K562 (cell line): ENCODE data around the gene SKAP1. TPM values are rescaled to one million over a fixed set of nuclear protein-coding genes. Genes with fewer than 3 reads are reported as not detected.
A peak's percentile ranks its signal among the peaks of the same experiment; 100 is the strongest.

Experiments
- ATAC-seq: fragments of 200-7000 bp; cut with Tn5 transposase; 3 replicates; pipeline ENCODE4 v1.9.1; 2020; ENCODE audit warnings: moderate library complexity
- BruUV-seq: library from RNA; stranded (reverse); fragments of 400-500 nt; replicated peaks from 2 replicates; lab custom pipeline; 2021; lab: Mats Ljungman, UMichigan
- CTCF ChIA-PET: fragments of 300-600 bp; formaldehyde crosslinking; extraction: SDS; loops from one replicate; lab custom pipeline; 2021; ENCODE audit warnings: low intra/inter-chr PET ratio; lab: Yijun Ruan, JAX
- POLR2A ChIA-PET: fragments of 300-600, 350-650 bp; sonication (Branson Sonifier 250); formaldehyde crosslinking; extraction: SDS; loops from one replicate; lab custom pipeline; 2021; ENCODE audit warnings: antibody characterized with exemption, inconsistent platforms; lab: Yijun Ruan, JAX
- DNase-seq, 4 experiments: peaks; one replicate each; pipeline versions ENCODE4 v3.0.0 to v3.0.0-alpha.2; 2011 to 2018; ENCODE audit warnings: low spot score in 3 of 4, mixed read lengths in 3 of 4; ENCODE audit errors: extremely low read depth in 1 of 4
- FAIRE-seq: peaks from 2 replicates; lab custom pipeline; 2011; peaks lifted over from hg19 to GRCh38; lab: Jason Lieb, UNC
- H2AFZ ChIP-seq: 2 replicates; pipeline ENCODE4 v1.6.0; 2011; ENCODE audit warnings: low read depth, low read length, control low read depth, inconsistent platforms
- H3K27ac ChIP-seq: fragments of 200-600 bp; 3 replicates; pipeline ENCODE4 v1.8.0; 2011; ENCODE audit warnings: low read depth, mild to moderate bottlenecking, control low read depth, inconsistent platforms, low read length, moderate library complexity, mixed read lengths; ENCODE audit errors: extremely low read depth
- H3K27me3 ChIP-seq, 2 experiments: fragments of 300-600 bp in 1 of 2; 2 replicates in 1 of 2; 3 replicates in 1 of 2; pipeline versions ENCODE4 v1.6.0 to v1.8.0; 2011; ENCODE audit warnings: inconsistent platforms in 2 of 2, low read length in 2 of 2, mild to moderate bottlenecking in 1 of 2, mixed read lengths in 1 of 2, moderate library complexity in 1 of 2; ENCODE audit not compliant: control insufficient read depth in 2 of 2, insufficient read depth in 2 of 2
- H3K36me3 ChIP-seq: fragments of 300-600 bp; 3 replicates; pipeline ENCODE4 v1.8.0; 2011; ENCODE audit warnings: mild to moderate bottlenecking, low read length, inconsistent platforms; ENCODE audit not compliant: control insufficient read depth, insufficient read depth
- H3K4me1 ChIP-seq, 2 experiments: fragments of 200-600 bp in 1 of 2; replicated peaks in 1 of 2; 2 replicates in 1 of 2; 3 replicates in 1 of 2; pipeline versions ENCODE4 v1.5.1 to v1.8.0; 2011; ENCODE audit warnings: inconsistent platforms in 2 of 2, low read length in 2 of 2, mild to moderate bottlenecking in 1 of 2, mixed read lengths in 1 of 2, moderate library complexity in 1 of 2; ENCODE audit not compliant: control insufficient read depth in 2 of 2, insufficient read depth in 2 of 2
- H3K4me2 ChIP-seq: 2 replicates; pipeline ENCODE4 v1.6.1; 2011; ENCODE audit warnings: low read length, control low read depth, inconsistent platforms, mixed read lengths; ENCODE audit not compliant: insufficient read depth
- H3K4me3 ChIP-seq: fragments of 200-600 bp; sonication (generic), shearing (Covaris generic); 2 replicates; pipeline ENCODE4 v1.5.1; 2016; ENCODE audit warnings: control low read depth, inconsistent platforms
- H3K79me2 ChIP-seq: fragments of 200-600 bp; 3 replicates; pipeline ENCODE4 v1.8.0; 2011; ENCODE audit warnings: low read length, inconsistent platforms; ENCODE audit not compliant: control insufficient read depth, insufficient read depth
- H3K9ac ChIP-seq, 2 experiments: 2 replicates each; pipeline versions ENCODE4 v1.6.0 to v1.6.1; 2011; ENCODE audit warnings: low read depth in 2 of 2, low read length in 2 of 2, control low read depth in 1 of 2, inconsistent platforms in 1 of 2, mild to moderate bottlenecking in 1 of 2, mixed read lengths in 1 of 2; ENCODE audit not compliant: insufficient read depth in 1 of 2
- H3K9me1 ChIP-seq: one replicate; pipeline ENCODE4 v1.6.0; 2011; ENCODE audit warnings: inconsistent platforms, mild to moderate bottlenecking, low read length, moderate library complexity; ENCODE audit not compliant: control insufficient read depth, insufficient read depth
- H3K9me3 ChIP-seq: replicated peaks from 2 replicates; pipeline ENCODE4 v1.5.1; 2011; ENCODE audit warnings: low read depth, low read length, inconsistent platforms; ENCODE audit not compliant: control insufficient read depth, insufficient read depth
- H4K20me1 ChIP-seq: replicated peaks from 2 replicates; pipeline ENCODE4 v1.6.1; 2011; ENCODE audit warnings: low read length, inconsistent platforms, mixed read lengths; ENCODE audit not compliant: control insufficient read depth, insufficient read depth
- CBX5 ChIP-seq: IDR thresholded peaks from 2 replicates; pipeline ENCODE4 v1.6.1; 2014; ENCODE audit warnings: low read depth, borderline replicate concordance
- RBBP5 ChIP-seq: fragments of 200-600 bp; sonication (generic); IDR thresholded peaks from 2 replicates; pipeline ENCODE4 v1.6.1; 2012; ENCODE audit warnings: borderline replicate concordance, mild to moderate bottlenecking, low read length, control low read depth, inconsistent platforms; ENCODE audit not compliant: insufficient read depth, poor library complexity, severe bottlenecking
- RFX1 ChIP-seq: fragments of 450-650 bp; IDR thresholded peaks from 2 replicates; pipeline ENCODE4 v1.6.1; 2016; ENCODE audit warnings: mild to moderate bottlenecking, moderate library complexity
- ZNF551 ChIP-seq: fragments of 250-450 bp; sonication (Bioruptor Pico); IDR thresholded peaks from 2 replicates; pipeline ENCODE4 v1.5.0; 2021; ENCODE audit warnings: mild to moderate bottlenecking, moderate library complexity
- WGBS: fragments of 100-300 bp; shearing (Covaris generic); methylation state at CpG from one replicate; pipeline ENCODE4 v1.1.6; 2016; ENCODE audit warnings: low coverage, mixed read lengths; ENCODE audit not compliant: insufficient coverage; ENCODE audit errors: missing lambda C conversion rate; 5-methylcytosine and 5-hydroxymethylcytosine counted together
- in situ Hi-C: fragments of 300-500 bp; cut with MboI; formaldehyde crosslinking; loops from 4 replicates; pipeline ENCODE4 v1.15.0; 2018; ENCODE audit warnings: inconsistent platforms, mixed read lengths
- intact Hi-C: fragments of 100-400 bp; cut with micrococcal nuclease; formaldehyde crosslinking; loops from 2 replicates; pipeline ENCODE4 v1.14.2; 2022
- polyA plus RNA-seq, 8 experiments: library from polyadenylated mRNA; depleted of rRNA in 4 of 8; stranded (reverse) in 5 of 8; unstranded in 3 of 8; fragments of >200 nt; fragmentation: Nextera tagmentation in 2 of 8; fragmentation: Illumina TruSeq in 1 of 8; extraction: Ambion mirVana in 2 of 8; extraction: Trizol in 1 of 8; gene quantifications; 2 replicates each; pipeline versions ENCODE4 v1.2.1 to v1.2.3, GENCODE V29; 2011 to 2014; ENCODE audit warnings: inconsistent platforms in 1 of 8, missing spikeins in 1 of 8
- total RNA-seq, 7 experiments: library from RNA; depleted of rRNA in 6 of 7; stranded (reverse); fragments of >200 nt in 6 of 7; fragmentation: Illumina TruSeq in 2 of 7; extraction: Trizol in 2 of 7; gene quantifications; 2 replicates each; pipeline versions ENCODE4 v1.2.1 to v1.2.3, GENCODE V29; 2011 to 2021; ENCODE audit warnings: low replicate concordance in 1 of 7
- TF ChIP-seq, protein P1 (sequence below): IDR thresholded peaks from 2 replicates; pipeline ENCODE4 v1.6.1; 2011; ENCODE audit warnings: borderline replicate concordance, low read depth, mild to moderate bottlenecking, moderate library complexity, low read length; ENCODE audit not compliant: insufficient read depth, poor library complexity, severe bottlenecking

SKAP1 gene
- total and polyA plus RNA-seq, 9 of the 15 experiments (the other 6 are each of a cell fraction or from before 2014, with no cell fraction given), result 0.06 to 0.80 (median 0.10) TPM; not detected in 4

DNA sequence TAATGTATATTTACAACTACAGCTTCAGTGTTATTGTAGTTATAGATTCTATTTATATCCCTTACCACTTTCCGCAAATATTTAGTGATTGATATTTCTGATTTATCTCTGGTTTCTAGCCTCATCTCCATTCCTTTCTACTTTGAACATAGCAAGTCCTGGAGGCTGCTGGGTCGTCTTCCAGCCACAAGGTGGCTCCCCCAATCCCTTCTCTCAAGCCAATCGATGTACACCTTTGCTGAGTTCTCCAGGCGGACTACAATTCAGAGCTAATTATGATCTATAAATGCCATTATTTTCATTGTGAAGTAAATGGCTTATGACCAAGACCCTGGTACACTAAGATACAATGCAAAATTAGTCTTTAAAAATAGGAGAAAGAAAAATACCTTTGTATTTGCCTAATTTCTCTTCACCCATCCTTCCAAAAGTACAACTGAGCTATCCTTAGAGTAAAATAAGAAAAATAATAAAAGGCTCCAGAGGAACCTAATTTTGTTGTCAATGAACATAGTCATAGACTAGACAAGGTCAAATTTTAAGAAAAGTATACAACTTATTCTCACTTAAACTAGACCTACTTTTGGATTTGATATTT is 122.1 kb downstream of the SKAP1 start (continued):
- TF ChIP-seq CBX5, result no peak
- TF ChIP-seq, protein P1, sequence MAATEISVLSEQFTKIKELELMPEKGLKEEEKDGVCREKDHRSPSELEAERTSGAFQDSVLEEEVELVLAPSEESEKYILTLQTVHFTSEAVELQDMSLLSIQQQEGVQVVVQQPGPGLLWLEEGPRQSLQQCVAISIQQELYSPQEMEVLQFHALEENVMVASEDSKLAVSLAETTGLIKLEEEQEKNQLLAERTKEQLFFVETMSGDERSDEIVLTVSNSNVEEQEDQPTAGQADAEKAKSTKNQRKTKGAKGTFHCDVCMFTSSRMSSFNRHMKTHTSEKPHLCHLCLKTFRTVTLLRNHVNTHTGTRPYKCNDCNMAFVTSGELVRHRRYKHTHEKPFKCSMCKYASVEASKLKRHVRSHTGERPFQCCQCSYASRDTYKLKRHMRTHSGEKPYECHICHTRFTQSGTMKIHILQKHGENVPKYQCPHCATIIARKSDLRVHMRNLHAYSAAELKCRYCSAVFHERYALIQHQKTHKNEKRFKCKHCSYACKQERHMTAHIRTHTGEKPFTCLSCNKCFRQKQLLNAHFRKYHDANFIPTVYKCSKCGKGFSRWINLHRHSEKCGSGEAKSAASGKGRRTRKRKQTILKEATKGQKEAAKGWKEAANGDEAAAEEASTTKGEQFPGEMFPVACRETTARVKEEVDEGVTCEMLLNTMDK, result peak; percentile 51
- TF ChIP-seq RBBP5, result no peak

GRCh38 chr17:48307255-48307654 is 122.8 kb downstream of the SKAP1 start:
- peak in 1 of 4 experiments; percentile 51 for DNase-seq
- peak; percentile 60 for TF ChIP-seq RFX1
- no peak for TF ChIP-seq ZNF551
- TF ChIP-seq, all 486 proteins: peak for 1
- Histone ChIP-seq H3K4me2 (no peak overlapping the region), H3K4me1 (peaks cover 0 to 8% of the 10 kb centered on the region in 2 experiments; a peak in 4 of 5 replicates), H3K9me3 (no peaks in the 10 kb centered on the region), H3K79me2 (no peaks in the 10 kb centered on the region), H3K27ac (no peak overlapping the region), H3K4me3 (no peak overlapping the region), H3K36me3 (no peaks in the 10 kb centered on the region), H3K9me1 (no peaks in the 10 kb centered on the region), H3K9ac (no peak overlapping the region), H2AFZ (0 out of 2 replicates have a peak overlapping the region, but pooled peaks have one; percentile 8), H4K20me1 (no peaks in the 10 kb centered on the region), H3K27me3 (no peaks in the 10 kb centered on the region)
- in situ Hi-C loops, result no loop called here
- ChIA-PET CTCF (interaction anchor here (0.7 to 2.1 kb wide), 3 partner anchors 153 to 312 kb away, joined by 3 to 6 read pairs (median 4); partner anchors contain the start of gene HOXB5), POLR2A (no interaction called here)
- no peak; the same call in 2 of the 3 replicates for ATAC-seq
- FAIRE-seq, result peak; percentile 19
- 7% methylated on average over 4 of the region's 4 CpGs for WGBS
- intact Hi-C loops, result loop anchor here (5.0 kb wide), 1 partner anchor 45 kb away; no protein-coding TSS in a partner anchor
- BruUV-seq, result no TSS peak
